Neuronal stem cell (in vitro differentiated cells): ENCODE results near the gene ETV1. TPM values are rescaled to one million over a fixed set of nuclear protein-coding genes. Genes with fewer than 3 reads are reported as not detected.

Experiments
- DNase-seq: peaks from one replicate; pipeline ENCODE4 v3.0.0-alpha.2; 2013; ENCODE audit warnings: low spot score
- H2AFZ ChIP-seq: one replicate; pipeline ENCODE4 v1.6.1; 2013; ENCODE audit warnings: mild to moderate bottlenecking, low read length, inconsistent platforms
- H2AK5ac ChIP-seq: 2 replicates; pipeline ENCODE4 v1.6.1; 2013; ENCODE audit warnings: low read depth, mild to moderate bottlenecking, inconsistent platforms, low read length, moderate library complexity, mixed read lengths
- H2BK120ac ChIP-seq: 2 replicates; pipeline ENCODE4 v1.6.1; 2013; ENCODE audit warnings: low read depth, mild to moderate bottlenecking, inconsistent platforms, low read length, moderate library complexity, mixed read lengths
- H2BK12ac ChIP-seq: one replicate; pipeline ENCODE4 v1.6.1; 2013; ENCODE audit warnings: low read length, inconsistent platforms
- H2BK15ac ChIP-seq: 2 replicates; pipeline ENCODE4 v1.6.1; 2013; ENCODE audit warnings: mild to moderate bottlenecking, low read length, inconsistent platforms, mixed read lengths
- H2BK5ac ChIP-seq: one replicate; pipeline ENCODE4 v1.6.1; 2013; ENCODE audit warnings: inconsistent platforms, mild to moderate bottlenecking, low read length, moderate library complexity
- H3K14ac ChIP-seq: one replicate; pipeline ENCODE4 v1.6.1; 2013; ENCODE audit warnings: low read length, inconsistent platforms
- H3K18ac ChIP-seq: 2 replicates; pipeline ENCODE4 v1.6.1; 2013; ENCODE audit warnings: low read length, inconsistent platforms
- H3K23ac ChIP-seq: 2 replicates; pipeline ENCODE4 v1.6.1; 2013; ENCODE audit warnings: low read depth, mild to moderate bottlenecking, mixed read lengths, low read length, inconsistent platforms; ENCODE audit not compliant: poor library complexity
- H3K27ac ChIP-seq: replicated peaks from 3 replicates; pipeline ENCODE4 v1.5.1; 2013; ENCODE audit warnings: low read length, inconsistent platforms
- H3K27me3 ChIP-seq, 3 experiments: 2 replicates each; pipeline ENCODE4 v1.6.1; 2013; ENCODE audit warnings: low read length in 3 of 3, mild to moderate bottlenecking in 2 of 3, inconsistent platforms in 1 of 3, low read depth in 1 of 3, mixed read lengths in 1 of 3, moderate library complexity in 1 of 3; ENCODE audit not compliant: control insufficient read depth in 3 of 3, insufficient read depth in 3 of 3
- H3K36me3 ChIP-seq, 2 donors: replicated peaks in 1 of 2; 2 replicates each; pipeline ENCODE4 v1.6.1; 2013; ENCODE audit warnings: low read length in 2 of 2; ENCODE audit not compliant: control insufficient read depth in 2 of 2, insufficient read depth in 2 of 2
- H3K4ac ChIP-seq: 2 replicates; pipeline ENCODE4 v1.6.1; 2013; ENCODE audit warnings: inconsistent platforms, mild to moderate bottlenecking, low read length, moderate library complexity
- H3K4me1 ChIP-seq, 2 donors: 1 replicate in 1 of 2; 2 replicates in 1 of 2; pipeline ENCODE4 v1.6.1; 2013; ENCODE audit warnings: low read length in 2 of 2, low read depth in 1 of 2; ENCODE audit not compliant: control insufficient read depth in 2 of 2, insufficient read depth in 1 of 2
- H3K4me2 ChIP-seq: one replicate; pipeline ENCODE4 v1.6.1; 2013; ENCODE audit warnings: mild to moderate bottlenecking, low read length, inconsistent platforms; ENCODE audit not compliant: insufficient read depth, poor library complexity, severe bottlenecking
- H3K4me3 ChIP-seq, 2 donors: 2 replicates each; pipeline ENCODE4 v1.5.1; 2013; ENCODE audit warnings: low read length in 2 of 2, mild to moderate bottlenecking in 2 of 2, inconsistent platforms in 1 of 2, moderate library complexity in 1 of 2
- H3K79me1 ChIP-seq: one replicate; pipeline ENCODE4 v1.6.1; 2013; ENCODE audit warnings: low read depth, mild to moderate bottlenecking, inconsistent platforms, low read length, moderate library complexity
- H3K9ac ChIP-seq: one replicate; pipeline ENCODE4 v1.6.1; 2013; ENCODE audit warnings: mild to moderate bottlenecking, low read depth, low read length, inconsistent platforms; ENCODE audit not compliant: poor library complexity
- H3K9me3 ChIP-seq, 2 donors: replicated peaks in 1 of 2; 2 replicates each; pipeline versions ENCODE3 to v1.6.1; 2013; ENCODE audit warnings: low read length in 2 of 2, mild to moderate bottlenecking in 2 of 2, inconsistent platforms in 1 of 2, low read depth in 1 of 2, mixed read lengths in 1 of 2, moderate library complexity in 1 of 2; ENCODE audit not compliant: control insufficient read depth in 2 of 2, insufficient read depth in 1 of 2
- H4K8ac ChIP-seq: one replicate; pipeline ENCODE4 v1.6.1; 2013; ENCODE audit warnings: low read depth, mild to moderate bottlenecking, inconsistent platforms, low read length, moderate library complexity
- H4K91ac ChIP-seq: one replicate; pipeline ENCODE4 v1.6.1; 2013; ENCODE audit warnings: low read length, low read depth, mild to moderate bottlenecking, inconsistent platforms; ENCODE audit not compliant: poor library complexity
- WGBS, 2 donors: extraction: QIAGEN DNeasy Blood & Tissue Kit; methylation state at CpG; one replicate each; pipeline ENCODE4 v1.1.7; 2013; ENCODE audit warnings: missing lambda C conversion rate in 2 of 2, mixed read lengths in 1 of 2; ENCODE audit not compliant: insufficient read length in 2 of 2, insufficient replicate concordance in 1 of 2; ENCODE audit errors: extremely low coverage in 2 of 2; 5-methylcytosine and 5-hydroxymethylcytosine counted together
- small RNA-seq: library from polyadenylated mRNA; stranded (forward); fragments of <200 nt; extraction: miRNeasy Mini kit (QIAGEN cat#:217004); gene quantifications from one replicate; pipeline ENCODE3, GENCODE V24; 2013; ENCODE audit not compliant: insufficient read depth

Gene ETV1

DNA sequence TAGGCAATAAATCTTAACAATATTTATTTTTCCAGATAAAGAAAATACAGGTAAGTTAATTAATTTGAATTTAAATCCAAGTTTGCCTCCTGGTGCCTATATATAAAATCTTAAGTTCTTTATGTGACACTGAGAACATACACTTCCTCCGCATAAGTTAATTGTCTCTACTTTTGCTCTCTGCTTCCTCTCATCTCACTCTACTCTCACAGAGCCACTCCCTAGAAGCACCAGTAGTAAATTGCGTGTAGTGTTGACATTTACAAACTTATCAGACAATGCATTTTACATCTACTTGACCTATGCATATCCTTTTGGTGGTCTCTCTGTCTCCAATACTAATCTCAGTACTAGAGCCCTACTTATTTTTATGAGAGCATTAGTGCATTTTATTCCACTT, 144.5 kb downstream of the ETV1 start:
- Histone ChIP-seq H2BK120ac (no peak overlapping the region), H4K8ac (no peak overlapping the region), H3K14ac (no peak overlapping the region), H2BK12ac (no peak overlapping the region), H2BK15ac (no peak overlapping the region), H3K4ac (no peak overlapping the region), H3K9me3 (no peaks in the 10 kb centered on the region), H3K9ac (no peak overlapping the region), H3K36me3 (no peaks in the 10 kb centered on the region), H3K4me1 (peaks cover 0 to 3% of the 10 kb centered on the region in 2 donors), H3K4me3 (no peak overlapping the region), H3K27me3 (no peaks in the 10 kb centered on the region), H3K27ac (no peak overlapping the region), H2AK5ac (no peak overlapping the region), H2BK5ac (no peak overlapping the region), H3K4me2 (no peak overlapping the region), H3K18ac (no peak overlapping the region), H3K79me1 (no peaks in the 10 kb centered on the region), H2AFZ (no peak overlapping the region), H4K91ac (no peak overlapping the region), H3K23ac (no peak overlapping the region)
- no peak for DNase-seq
- no CpG with 5 or more reads among the region's 2 CpGs for WGBS, 2 donors

DNA sequence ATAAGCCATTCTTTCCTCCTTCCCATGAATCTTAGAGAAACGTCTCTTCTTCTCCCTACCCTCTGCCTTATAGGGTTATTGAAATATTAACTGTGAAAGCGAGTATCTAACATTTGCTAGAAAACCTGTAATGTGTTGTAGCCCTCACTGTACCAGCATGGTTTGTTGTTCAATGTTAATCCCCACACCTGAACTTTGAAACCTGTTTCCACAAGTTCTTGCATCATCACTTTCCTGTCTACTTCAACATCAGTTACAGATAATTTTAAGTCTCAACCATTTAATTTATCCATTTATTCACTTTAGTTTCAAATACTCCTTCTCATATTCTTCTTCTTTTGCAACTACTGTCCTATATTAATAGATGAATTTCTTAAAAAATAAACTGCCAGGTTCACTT, 148.2 kb downstream of the ETV1 start:
- WGBS, 2 donors, result no CpG with 5 or more reads among the region's 2 CpGs
- H3K23ac ChIP-seq, result no peak overlapping the region
- H3K27ac ChIP-seq, result no peak overlapping the region

More for the DNA sequence above, 148.2 kb downstream of the ETV1 start:
- DNase-seq, result no peak
- Histone ChIP-seq H3K9ac (no peak overlapping the region), H3K9me3 (no peaks in the 10 kb centered on the region), H3K27me3 (no peaks in the 10 kb centered on the region), H4K91ac (no peak overlapping the region), H3K14ac (no peak overlapping the region), H3K4me2 (no peak overlapping the region), H3K4me1 (no peaks in the 10 kb centered on the region), H3K36me3 (no peaks in the 10 kb centered on the region), H4K8ac (no peak overlapping the region), H3K79me1 (no peaks in the 10 kb centered on the region), H3K4me3 (no peak overlapping the region), H2AK5ac (no peak overlapping the region), H2BK15ac (no peak overlapping the region), H2BK12ac (no peak overlapping the region), H3K18ac (no peak overlapping the region), H2AFZ (no peak overlapping the region), H3K4ac (no peak overlapping the region), H2BK5ac (no peak overlapping the region), H2BK120ac (no peak overlapping the region)

Small RNA genes lying within 50 kb of the gene (small RNA-seq; reads per million reads assigned to genes)
- not detected for gene RF00019
